Peyer's patch (tissue), 4 donors: ENCODE measurements around the gene EPN1. TPM values are rescaled to one million over a fixed set of nuclear protein-coding genes. Genes with fewer than 3 reads are reported as not detected.

Source experiments
- DNase-seq, 3 donors: peaks; one replicate each; pipeline ENCODE4 v3.0.0-alpha.2; 2017 to 2019
- H3K27ac ChIP-seq, 4 donors: fragments of 200-600 bp; sonication (generic); one replicate each; pipeline ENCODE4 v1.5.1; 2016 to 2019
- H3K27me3 ChIP-seq, 2 donors: fragments of 200-600 bp; sonication (generic); one replicate each; pipeline ENCODE4 v1.5.1; 2019
- H3K36me3 ChIP-seq, 3 donors: fragments of 200-600 bp; sonication (generic); one replicate each; pipeline ENCODE4 v1.5.1; 2016 to 2019
- H3K4me1 ChIP-seq, 4 donors: fragments of 200-600 bp; sonication (generic); one replicate each; pipeline ENCODE4 v1.5.1; 2016 to 2019
- H3K4me3 ChIP-seq, 4 donors: fragments of 200-600 bp; sonication (generic); 1 replicate in 3 of 4; 2 replicates in 1 of 4; pipeline ENCODE4 v1.5.1; 2016 to 2019; ENCODE audit warnings: mild to moderate bottlenecking in 1 of 4
- H3K9me3 ChIP-seq, 4 donors: fragments of 200-600 bp; sonication (generic); one replicate each; pipeline ENCODE4 v1.5.1; 2016 to 2019; ENCODE audit warnings: mild to moderate bottlenecking in 1 of 4
- CTCF ChIP-seq, 6 experiments: fragments of 450-650 bp in 4 of 6; fragments of 200-600 bp in 2 of 6; sonication (generic) in 1 of 6; IDR thresholded peaks; one replicate each; pipeline ENCODE4 v1.5.1; 2017 to 2019; ENCODE audit warnings: antibody characterized with exemption in 6 of 6, mild to moderate bottlenecking in 3 of 6, moderate library complexity in 1 of 6
- POLR2A ChIP-seq, 2 donors: fragments of 450-650 bp; IDR thresholded peaks; one replicate each; pipeline ENCODE4 v1.5.1; 2017; ENCODE audit warnings: antibody characterized with exemption in 2 of 2, mild to moderate bottlenecking in 2 of 2, moderate library complexity in 2 of 2
- total RNA-seq, 4 donors: library from RNA; depleted of rRNA; stranded (reverse); fragments of >200 nt; gene quantifications; one replicate each; pipeline ENCODE4 v1.1.0, GENCODE V29; 2016

EPN1 gene
- total RNA-seq, 4 donors from 2014 or later: 120 to 241 (median 163) TPM

- no peak for TF ChIP-seq CTCF (IDR thresholded peaks at IDR 0.05)
- no peak for TF ChIP-seq POLR2A (IDR thresholded peaks at IDR 0.05)
- Histone ChIP-seq H3K27ac (peak overlapping the region; percentile 84 to 97 (median 88)), H3K4me1 (peaks cover 3 to 62% (median 24%) of the 10 kb centered on the region in 4 donors)
These were observed 31.2 kb upstream of the EPN1 start for GRCh38 chr19:55643887-55644176.

GRCh38 chr19:55644191-55644833, 30.7 kb upstream of the EPN1 start:
- Histone ChIP-seq H3K4me1 (peaks cover 3 to 66% (median 29%) of the 10 kb centered on the region in 4 donors), H3K36me3 (peaks cover 0 to 10% (median 0%) of the 10 kb centered on the region in 3 donors), H3K9me3 (no peaks in the 10 kb centered on the region), H3K4me3 (peak overlapping the region; percentile 85 to 92 (median 88)), H3K27me3 (no peaks in the 10 kb centered on the region), H3K27ac (peak overlapping the region; percentile 84 to 97 (median 88))
- no peak for DNase-seq
- no peak for TF ChIP-seq POLR2A (IDR thresholded peaks at IDR 0.05)
- no peak for TF ChIP-seq CTCF (IDR thresholded peaks at IDR 0.05)

More at GRCh38 chr19:55643887-55644176, 31.2 kb upstream of the EPN1 start:
- Histone ChIP-seq H3K9me3 (no peaks in the 10 kb centered on the region), H3K4me3 (peak overlapping the region; percentile 85 to 92 (median 88)), H3K36me3 (peaks cover 0 to 10% (median 0%) of the 10 kb centered on the region in 3 donors), H3K27me3 (no peaks in the 10 kb centered on the region)
- DNase-seq: peak in 1 of 3 donors; percentile 55

GRCh38 chr19:55644842-55645511, 30.0 kb upstream of the EPN1 start:
- peaks cover 3 to 60% (median 30%) of the 10 kb centered on the region in 4 donors for H3K4me1 ChIP-seq
- H3K9me3 ChIP-seq: no peaks in the 10 kb centered on the region
- DNase-seq: peak in 1 of 3 donors; percentile 40
- peak overlapping the region in 1 of 4 donors; percentile 92 for H3K4me3 ChIP-seq
- H3K36me3 ChIP-seq: peaks cover 0 to 10% (median 0%) of the 10 kb centered on the region in 3 donors
- no peak for TF ChIP-seq POLR2A (IDR thresholded peaks at IDR 0.05)
- no peak for TF ChIP-seq CTCF (IDR thresholded peaks at IDR 0.05)
- H3K27me3 ChIP-seq: no peaks in the 10 kb centered on the region
- H3K27ac ChIP-seq: peak overlapping the region in 1 of 4 donors; percentile 97

GRCh38 chr19:55645512-55645881, 29.5 kb upstream of the EPN1 start:
- no peaks in the 10 kb centered on the region for H3K27me3 ChIP-seq
- no peaks in the 10 kb centered on the region for H3K9me3 ChIP-seq
- H3K36me3 ChIP-seq: peaks cover 0 to 10% (median 0%) of the 10 kb centered on the region in 3 donors
- TF ChIP-seq POLR2A (IDR thresholded peaks at IDR 0.05) (no peak), CTCF (IDR thresholded peaks at IDR 0.05) (no peak)
- H3K4me3 ChIP-seq: no peak overlapping the region
- H3K4me1 ChIP-seq: peaks cover 3 to 55% (median 28%) of the 10 kb centered on the region in 4 donors
- peak overlapping the region in 1 of 4 donors; percentile 97 for H3K27ac ChIP-seq
- no peak for DNase-seq

GRCh38 chr19:55646889-55647731, 27.9 kb upstream of the EPN1 start:
- no peaks in the 10 kb centered on the region for H3K9me3 ChIP-seq
- H3K27ac ChIP-seq: peak overlapping the region; percentile 77 to 96 (median 80)

More at GRCh38 chr19:55646889-55647731, 27.9 kb upstream of the EPN1 start:
- Histone ChIP-seq H3K4me3 (peak overlapping the region; percentile 78 to 93 (median 86)), H3K36me3 (peaks cover 0 to 10% (median 0%) of the 10 kb centered on the region in 3 donors), H3K27me3 (no peaks in the 10 kb centered on the region), H3K4me1 (peaks cover 3 to 44% (median 28%) of the 10 kb centered on the region in 4 donors)
- TF ChIP-seq POLR2A (IDR thresholded peaks at IDR 0.05): no peak
- TF ChIP-seq CTCF (IDR thresholded peaks at IDR 0.05): no peak
- DNase-seq: peak in 2 of 3 donors; percentile 70 to 74
